Measurements from ENCODE around the gene ANXA3.
"Not testable (repeated sequence)": the region's sequence is repeated elsewhere in the genome, so short reads cannot be mapped to it uniquely, and the experiment has no call there.

- TF ChIP-seq CTCF, POLR2A (IDR thresholded peaks at IDR 0.05): not testable (repeated sequence)
Measured at GRCh38 chr4:78547899-78548298, 3.7 kb upstream of the ANXA3 start.

Data from stomach (tissue), 4 donors.